Activated naive CD8-positive, alpha-beta T cell treated with anti-CD3 and anti-CD28 coated beads for 36 hours (primary cell): ENCODE measurements around the gene NR5A2. TPM values are rescaled to one million over a fixed set of nuclear protein-coding genes. Genes with fewer than 3 reads are reported as not detected.
A peak's percentile ranks its signal among the peaks of the same experiment; 100 is the strongest.

ENCODE experiments used
- DNase-seq: peaks from one replicate; pipeline ENCODE4 v3.0.0; 2021
- H3K27ac Mint-ChIP-seq: one replicate; pipeline ENCODE4 v1.8.0; 2022; ENCODE audit warnings: mild to moderate bottlenecking, moderate library complexity, mixed read lengths
- H3K27me3 Mint-ChIP-seq: one replicate; pipeline ENCODE4 v1.8.0; 2022; ENCODE audit warnings: mild to moderate bottlenecking, mixed read lengths
- H3K36me3 Mint-ChIP-seq: one replicate; pipeline ENCODE4 v1.8.0; 2021; ENCODE audit warnings: mild to moderate bottlenecking, mixed read lengths
- H3K4me1 Mint-ChIP-seq: one replicate; pipeline ENCODE4 v1.8.0; 2021; ENCODE audit warnings: mixed read lengths
- H3K4me3 Mint-ChIP-seq: one replicate; pipeline ENCODE4 v1.8.0; 2022; ENCODE audit warnings: mild to moderate bottlenecking, moderate library complexity, mixed read lengths
- H3K9me3 Mint-ChIP-seq: one replicate; pipeline ENCODE4 v1.8.0; 2022; ENCODE audit warnings: mixed read lengths
- total RNA-seq, 2 experiments: library from RNA; stranded (reverse); gene quantifications; one replicate each; pipeline ENCODE4 v1.2.3, GENCODE V29; 2021

NR5A2 gene
- total RNA-seq, 2 experiments from 2014 or later: 0.06 to 0.08 TPM

GRCh38 chr1:200226969-200227303 is 199.4 kb downstream of the NR5A2 start:
- Mint-ChIP-seq H3K27me3 (peaks cover 6% of the 10 kb centered on the region), H3K4me3 (peak overlapping the region; percentile 45), H3K36me3 (no peaks in the 10 kb centered on the region), H3K4me1 (peaks cover 11% of the 10 kb centered on the region), H3K9me3 (no peaks in the 10 kb centered on the region), H3K27ac (no peak overlapping the region)
- DNase-seq: no peak
